Upper lobe of right lung (tissue), 1 donor: ENCODE measurements around the gene NFASC. TPM values are rescaled to one million over a fixed set of nuclear protein-coding genes. Genes with fewer than 3 reads are reported as not detected.

ENCODE experiments used
- ATAC-seq: fragments of 200-7000 bp; cut with Tn5 transposase; one replicate; pipeline ENCODE4 v1.9.1; 2020; ENCODE audit warnings: mild to moderate bottlenecking, moderate library complexity
- DNase-seq: peaks from one replicate; pipeline ENCODE4 v3.0.0-alpha.2; 2020
- H3K27ac ChIP-seq: fragments of 200-600 bp; one replicate; pipeline ENCODE4 v1.8.0; 2022
- H3K27me3 ChIP-seq: fragments of 200-600 bp; one replicate; pipeline ENCODE4 v1.8.0; 2022; ENCODE audit warnings: mild to moderate bottlenecking
- H3K36me3 ChIP-seq: fragments of 200-600 bp; one replicate; pipeline ENCODE4 v1.8.0; 2022
- H3K4me1 ChIP-seq: fragments of 200-600 bp; one replicate; pipeline ENCODE4 v1.8.0; 2022
- H3K4me3 ChIP-seq: fragments of 200-600 bp; one replicate; pipeline ENCODE4 v1.8.0; 2022; ENCODE audit warnings: mild to moderate bottlenecking
- H3K9me3 ChIP-seq: fragments of 200-600 bp; one replicate; pipeline ENCODE4 v1.8.0; 2022
- CTCF ChIP-seq: fragments of 200-600 bp; IDR thresholded peaks from one replicate; pipeline ENCODE4 v1.8.0; 2022; ENCODE audit warnings: antibody characterized with exemption
- intact Hi-C: fragments of 100-400 bp; cut with DNase I; formaldehyde crosslinking; loops from one replicate; pipeline ENCODE4 v1.11.0; 2022
- total RNA-seq: library from RNA; stranded (reverse); fragmentation: NEBNext Ultra II Directional; extraction: Animal tissue kit (Norgen Biotek cat#: 25700); gene quantifications from one replicate; pipeline ENCODE4 v1.2.1, GENCODE V29; 2021
- donor health status: DM: no; HTN: yes; CAD: no; lungs with severe emphysema.

The NFASC gene
- total RNA-seq, 1 donor from 2014 or later: 24.1 TPM

DNA sequence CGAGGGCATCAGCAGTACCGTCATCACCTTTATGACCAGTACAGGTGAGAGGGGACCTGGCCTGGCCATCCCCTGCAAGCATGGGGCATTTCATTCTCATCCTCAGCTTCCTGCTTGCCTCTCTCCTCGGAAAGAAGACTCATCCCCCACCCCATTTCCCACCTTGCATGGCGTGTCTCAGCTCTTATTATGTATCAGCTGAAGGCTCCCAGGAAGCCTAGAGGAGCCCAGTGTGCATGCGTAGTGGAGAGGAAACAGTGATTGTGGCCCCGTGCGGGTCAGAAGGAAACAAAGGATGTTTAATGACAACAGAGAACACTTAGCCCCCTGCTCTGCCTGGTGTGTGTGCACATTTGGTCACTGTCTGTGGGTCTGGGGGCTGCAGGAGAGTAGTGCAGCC, 132.0 kb downstream of the NFASC start:
- no peaks in the 10 kb centered on the region for H3K27me3 ChIP-seq
- no peak overlapping the region for H3K4me3 ChIP-seq
- DNase-seq: no peak
- no peak overlapping the region for H3K27ac ChIP-seq
- H3K9me3 ChIP-seq: no peaks in the 10 kb centered on the region
- no peaks in the 10 kb centered on the region for H3K36me3 ChIP-seq
- no peak for ATAC-seq
- H3K4me1 ChIP-seq: no peaks in the 10 kb centered on the region
- TF ChIP-seq CTCF: no peak
- intact Hi-C loops: no loop called here

DNA sequence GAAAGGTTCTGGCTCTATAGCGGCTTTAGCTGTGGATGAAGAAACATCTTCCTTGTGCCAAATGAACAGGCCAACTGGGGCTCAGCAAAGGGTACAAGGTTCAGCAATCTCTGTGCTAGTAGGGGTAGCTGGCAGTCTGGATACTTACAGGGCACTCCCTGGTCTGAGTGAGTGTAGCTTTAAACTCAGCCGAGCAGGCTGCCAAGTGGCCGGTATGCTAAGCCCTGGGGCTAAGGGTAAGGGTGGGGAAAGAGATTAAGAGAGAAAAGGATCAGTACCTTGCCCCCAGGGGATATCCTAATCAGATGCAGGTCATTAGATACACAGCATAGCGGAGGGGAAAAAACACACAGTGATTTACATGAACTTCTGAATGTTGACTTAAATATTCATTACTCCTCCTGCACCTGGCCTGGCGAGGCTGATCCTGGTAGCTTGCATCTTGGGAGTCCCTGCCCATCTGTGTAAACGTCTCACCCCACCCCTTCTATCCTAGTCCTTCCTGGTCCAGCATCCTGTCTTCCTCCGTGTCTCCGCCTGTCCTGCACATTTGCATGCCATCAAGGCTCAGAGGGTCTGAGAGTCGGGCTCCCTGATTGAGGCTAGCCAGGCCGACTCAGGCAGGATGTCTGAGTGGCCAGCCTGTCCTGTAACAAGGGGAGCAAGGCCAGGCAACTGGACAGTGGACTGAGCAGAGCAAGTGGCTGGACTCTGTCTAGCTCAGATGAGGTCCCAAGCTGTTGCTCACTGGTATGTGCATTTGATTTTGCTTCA, 132.9 kb downstream of the NFASC start:
- DNase-seq (no peak), ATAC-seq (no peak)
- no peak overlapping the region for H3K27ac ChIP-seq
- no peaks in the 10 kb centered on the region for H3K9me3 ChIP-seq
- intact Hi-C loops: no loop called here
- no peak overlapping the region for H3K4me3 ChIP-seq
- no peaks in the 10 kb centered on the region for H3K4me1 ChIP-seq
- no peaks in the 10 kb centered on the region for H3K36me3 ChIP-seq
- H3K27me3 ChIP-seq: no peaks in the 10 kb centered on the region
- no peak for TF ChIP-seq CTCF

GRCh38 chr1:205004351-205004750, 133.7 kb downstream of the NFASC start:
- ATAC-seq (no peak), DNase-seq (no peak)
- no peak for TF ChIP-seq CTCF
- intact Hi-C loops: no loop called here
- Histone ChIP-seq H3K27me3 (no peaks in the 10 kb centered on the region), H3K27ac (no peak overlapping the region), H3K9me3 (no peaks in the 10 kb centered on the region), H3K36me3 (no peaks in the 10 kb centered on the region), H3K4me3 (no peak overlapping the region), H3K4me1 (no peaks in the 10 kb centered on the region)

DNA sequence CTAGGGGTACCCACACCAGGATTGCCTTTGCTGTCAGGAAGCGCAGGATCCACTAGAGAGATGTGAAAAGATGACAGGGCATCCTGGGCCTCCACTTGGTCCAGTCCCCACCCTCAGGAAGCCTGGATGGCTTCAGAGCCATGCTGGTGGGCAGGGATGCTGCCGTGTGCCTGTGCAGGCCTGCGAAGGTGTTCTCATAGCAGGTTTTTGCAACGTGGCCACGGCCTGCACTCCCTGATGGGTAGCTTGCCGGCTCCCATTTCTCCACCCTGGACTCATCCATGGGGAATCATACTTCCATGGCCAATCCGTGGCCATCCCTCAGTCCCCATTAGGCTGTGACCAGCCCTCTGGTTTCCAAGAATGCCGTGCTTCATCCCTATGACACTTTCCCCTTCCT, 138.2 kb downstream of the NFASC start:
- Histone ChIP-seq H3K4me3 (no peak overlapping the region), H3K36me3 (no peaks in the 10 kb centered on the region), H3K27ac (no peak overlapping the region), H3K27me3 (no peaks in the 10 kb centered on the region), H3K9me3 (no peaks in the 10 kb centered on the region), H3K4me1 (peaks cover under 1% of the 10 kb centered on the region)
- no peak for TF ChIP-seq CTCF
- ATAC-seq: no peak
- no peak for DNase-seq
- intact Hi-C loops: no loop called here

- Histone ChIP-seq H3K36me3 (no peaks in the 10 kb centered on the region), H3K4me1 (peaks cover 4% of the 10 kb centered on the region), H3K4me3 (no peak overlapping the region), H3K9me3 (no peaks in the 10 kb centered on the region), H3K27me3 (no peaks in the 10 kb centered on the region), H3K27ac (no peak overlapping the region)
- no peak for ATAC-seq
- TF ChIP-seq CTCF: no peak
- intact Hi-C loops: no loop called here
- no peak for DNase-seq
These were observed 139.0 kb downstream of the NFASC start for GRCh38 chr1:205009670-205010069.
